GM18870 (cell line): ENCODE results near the gene OR51E2.

Experiments
- ATAC-seq: cut with Tn5 transposase; IDR thresholded peaks from one replicate; pipeline ENCODE4 v1.9.1; 2021; ENCODE audit warnings: moderate library complexity; ENCODE audit not compliant: unreplicated experiment

The OR51E2 gene

GRCh38 chr11:4664183-4664582 lies 33.5 kb downstream of the OR51E2 start:
- no peak for ATAC-seq

GRCh38 chr11:4662876-4663275 lies 34.8 kb downstream of the OR51E2 start:
- no peak for ATAC-seq

GRCh38 chr11:4658629-4659445 lies 38.8 kb downstream of the OR51E2 start:
- ATAC-seq, result no peak

- no peak for ATAC-seq
Measured at GRCh38 chr11:4654635-4655369, 42.9 kb downstream of the OR51E2 start.

GRCh38 chr11:4647766-4648165 lies 49.9 kb downstream of the OR51E2 start:
- ATAC-seq, result no peak

- no peak for ATAC-seq
Measured at GRCh38 chr11:4645974-4646373, 51.7 kb downstream of the OR51E2 start.

GRCh38 chr11:4644233-4644632 lies 53.4 kb downstream of the OR51E2 start:
- ATAC-seq, result no peak

GRCh38 chr11:4643682-4644081 lies 54.0 kb downstream of the OR51E2 start, which contains the start of gene OR51E1:
Gene OR51E1, plus strand, starts transcription at chr11:4643982. Its CDS starts 8,545 bp downstream, at chr11:4652527.
- ATAC-seq, result no peak

GRCh38 chr11:4643076-4643475 lies 54.6 kb downstream of the OR51E2 start:
- no peak for ATAC-seq

GRCh38 chr11:4642043-4642442 lies 55.6 kb downstream of the OR51E2 start:
- no peak for ATAC-seq

GRCh38 chr11:4641501-4641900 lies 56.2 kb downstream of the OR51E2 start:
- ATAC-seq, result no peak

GRCh38 chr11:4639931-4640330 lies 57.7 kb downstream of the OR51E2 start:
- ATAC-seq, result no peak

GRCh38 chr11:4637662-4638047 lies 60.0 kb downstream of the OR51E2 start:
- no peak for ATAC-seq

- ATAC-seq, result peak; percentile 93
Measured at GRCh38 chr11:4636962-4637661, 60.5 kb downstream of the OR51E2 start, which contains the start of gene OR51D1. Gene OR51D1, plus strand, starts transcription at chr11:4637477. Its CDS starts 2,314 bp downstream, at chr11:4639791.

- ATAC-seq, result no peak
Measured at GRCh38 chr11:4636136-4636535, 61.5 kb downstream of the OR51E2 start.
